C1 segment of cervical spinal cord (tissue), 14 donors: ENCODE results near the gene DCLK3.

ENCODE experiments used
- DNase-seq, 14 donors: peaks; one replicate each; lab custom pipeline; 2025; lab: John Stamatoyannopoulos, UW

DCLK3 gene

DNA sequence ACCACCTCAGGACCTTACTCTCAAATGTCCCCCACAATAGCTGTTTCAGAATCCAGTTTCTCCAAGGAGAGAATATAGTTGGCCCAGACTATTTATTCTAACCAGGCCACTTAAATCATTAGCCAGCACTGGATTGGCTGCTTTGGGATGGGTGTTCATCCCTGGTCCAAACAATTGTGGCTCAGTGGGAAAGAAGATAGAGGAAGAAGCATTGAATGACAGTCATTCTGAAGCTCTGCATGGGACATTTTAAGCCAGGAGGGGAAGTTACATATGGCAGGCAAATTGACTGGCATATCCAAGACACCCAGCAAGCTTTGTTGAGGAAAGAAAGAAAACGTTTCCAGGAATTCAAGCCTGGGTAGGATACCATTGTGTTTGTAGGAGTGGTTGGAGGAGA lies 5.6 kb upstream of the DCLK3 start:
- DNase-seq, result no peak

GRCh38 chr3:36765104-36765503 lies 751 bp upstream of the DCLK3 start:
- no peak for DNase-seq

GRCh38 chr3:36764704-36765038 lies 318 bp upstream of the DCLK3 start:
- DNase-seq, result no peak

DNA sequence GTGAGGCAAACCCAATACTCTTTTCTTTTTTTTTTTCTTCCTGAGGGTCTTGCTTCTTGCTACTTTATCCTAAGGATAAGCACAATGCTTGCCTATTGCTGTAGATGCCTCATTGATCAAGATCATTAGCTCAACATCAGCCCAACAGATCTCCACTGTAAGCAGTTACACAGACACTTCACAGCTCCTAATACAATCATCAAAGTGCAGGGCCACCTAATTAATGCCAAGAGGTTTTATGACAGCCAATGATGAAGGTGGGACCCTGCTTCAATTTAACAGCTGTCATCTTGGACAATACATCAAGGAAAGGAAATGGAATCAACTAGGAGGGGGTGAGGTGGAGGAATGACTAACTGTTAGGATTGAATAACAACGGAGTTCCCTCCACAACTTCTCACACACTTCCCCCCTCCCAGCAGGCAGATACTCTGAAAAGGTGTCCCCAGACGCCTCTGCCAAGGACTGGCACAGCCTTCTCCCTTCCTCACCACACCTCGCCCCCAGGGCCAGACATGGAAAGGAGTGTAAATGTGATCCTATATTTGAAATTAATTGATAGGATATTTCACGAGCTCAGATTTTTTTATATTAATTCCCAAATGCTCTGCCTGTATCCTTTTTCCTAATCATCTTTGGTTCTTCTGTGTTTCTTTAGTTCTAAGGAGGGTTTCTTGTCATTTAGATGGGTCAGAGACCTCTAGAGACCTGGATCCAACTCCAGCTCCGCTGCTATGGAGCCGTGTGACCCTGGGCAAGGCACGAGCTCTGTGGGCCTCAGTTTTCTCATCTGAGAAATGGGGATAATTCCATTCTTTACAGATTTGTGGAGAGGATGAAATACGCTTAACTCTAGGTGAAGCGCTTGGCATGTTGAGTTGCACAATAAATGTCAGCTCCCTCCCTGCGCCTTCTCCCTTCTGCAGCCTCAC lies 1.2 kb downstream of the DCLK3 start:
- no peak for DNase-seq

GRCh38 chr3:36761779-36762178 lies 2.6 kb downstream of the DCLK3 start:
- no peak for DNase-seq

DNA sequence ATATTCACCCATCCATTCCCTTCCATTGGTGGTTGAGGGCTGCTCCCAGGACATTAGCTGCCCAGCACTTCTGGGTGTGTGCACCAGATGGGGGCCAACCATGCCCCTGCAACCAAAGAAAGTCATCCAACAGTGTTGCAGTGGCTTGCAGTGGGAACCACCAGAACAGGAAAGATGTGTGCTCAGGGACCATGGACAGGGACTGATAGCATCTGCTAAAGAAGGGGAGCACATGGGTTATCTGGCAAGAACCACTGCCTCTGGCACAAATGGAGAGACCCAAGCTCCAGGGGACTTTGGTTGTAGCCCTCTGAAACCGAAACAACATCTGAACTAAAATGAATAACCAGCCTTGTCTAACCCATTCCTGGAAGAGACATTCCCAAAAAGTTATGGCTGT lies 8.1 kb downstream of the DCLK3 start:
- DNase-seq, result no peak

DNA sequence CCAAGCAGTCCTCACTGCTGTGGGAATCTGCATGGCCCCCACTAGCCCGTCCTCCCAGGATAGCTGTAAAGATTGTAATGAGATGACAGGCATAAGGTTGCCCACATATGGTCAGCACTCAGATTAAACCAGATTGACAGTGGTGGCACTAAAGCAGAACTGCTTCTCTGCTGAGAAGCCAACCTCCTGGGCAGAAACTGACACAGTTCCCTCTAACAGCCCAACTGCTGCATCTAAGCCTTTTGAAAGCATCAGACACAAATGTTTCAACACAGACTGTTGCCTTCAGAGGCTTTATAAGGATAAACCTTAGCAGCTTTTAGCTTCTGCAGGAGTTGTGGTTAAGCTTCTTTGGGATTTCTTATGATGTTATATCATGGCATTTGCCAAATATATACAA lies 13.0 kb downstream of the DCLK3 start:
- DNase-seq, result no peak

DNA sequence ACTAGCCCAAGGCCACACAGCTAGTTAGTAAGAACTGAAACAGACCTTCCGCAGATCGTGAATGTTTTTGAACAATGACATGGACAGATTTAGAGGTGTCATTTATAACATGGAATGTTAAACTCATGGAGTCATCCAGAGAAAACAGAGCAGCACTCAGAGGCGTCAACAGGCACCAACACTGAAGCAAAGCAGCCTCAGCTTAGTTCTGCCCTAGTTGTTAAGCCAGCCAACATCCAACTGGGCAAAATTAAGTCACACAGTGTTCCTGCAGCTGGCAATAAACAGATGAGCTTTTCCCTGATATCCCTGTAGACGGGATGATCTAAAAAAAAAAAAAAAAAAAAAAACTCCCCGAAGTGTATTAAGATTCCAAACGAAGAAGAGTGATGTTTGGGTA lies 13.6 kb downstream of the DCLK3 start:
- no peak for DNase-seq

- no peak for DNase-seq
Observed at GRCh38 chr3:36744763-36745162, 19.6 kb downstream of the DCLK3 start.

- DNase-seq, result peak in 1 of 14 donors; percentile 24
Observed at GRCh38 chr3:36743826-36744225, 20.5 kb downstream of the DCLK3 start.

GRCh38 chr3:36741285-36741684 lies 23.1 kb downstream of the DCLK3 start:
- no peak for DNase-seq

- no peak for DNase-seq
Observed at GRCh38 chr3:36740787-36741186, 23.6 kb downstream of the DCLK3 start.

- DNase-seq, result no peak
Observed at GRCh38 chr3:36738702-36739101, 25.7 kb downstream of the DCLK3 start.

DNA sequence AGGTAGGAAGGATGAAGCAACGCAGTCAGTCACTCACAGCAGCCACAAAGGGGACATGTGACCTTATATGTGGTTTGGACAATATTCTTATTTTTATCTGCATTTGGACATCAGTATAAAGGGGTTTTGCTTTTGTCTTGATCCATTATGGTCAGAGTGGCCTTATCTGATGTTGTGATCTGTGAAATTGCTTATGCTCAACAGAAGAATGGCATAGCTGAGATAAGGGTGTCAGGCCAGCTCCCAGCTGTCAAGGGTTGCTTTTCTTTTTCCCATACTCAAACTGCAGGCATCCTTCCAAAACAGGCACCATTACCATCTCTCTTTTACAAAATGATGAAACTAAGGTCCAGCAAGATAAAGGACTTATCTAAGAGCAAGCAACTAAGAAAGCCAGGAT lies 28.1 kb downstream of the DCLK3 start:
- DNase-seq, result no peak

- DNase-seq, result no peak
Observed at GRCh38 chr3:36734742-36735141, 29.6 kb downstream of the DCLK3 start.

DNA sequence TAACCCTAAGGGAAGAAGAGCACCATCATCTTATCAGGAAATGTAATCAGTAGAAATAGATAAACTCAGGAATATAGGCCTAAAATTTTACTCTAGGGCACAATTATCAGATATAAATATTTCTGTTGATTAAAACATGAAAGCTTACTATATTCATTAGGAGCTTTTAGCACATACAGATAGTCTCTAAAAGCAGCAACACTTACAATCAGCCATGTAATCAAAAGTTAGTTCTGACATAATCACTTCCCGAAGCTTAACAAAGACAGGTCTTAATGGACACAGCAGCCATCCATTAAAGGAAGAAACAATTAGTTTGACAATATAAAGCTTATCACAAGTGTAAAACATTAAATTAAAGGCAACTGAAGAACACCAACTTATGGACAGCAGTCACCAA lies 30.6 kb downstream of the DCLK3 start:
- DNase-seq, result no peak

DNA sequence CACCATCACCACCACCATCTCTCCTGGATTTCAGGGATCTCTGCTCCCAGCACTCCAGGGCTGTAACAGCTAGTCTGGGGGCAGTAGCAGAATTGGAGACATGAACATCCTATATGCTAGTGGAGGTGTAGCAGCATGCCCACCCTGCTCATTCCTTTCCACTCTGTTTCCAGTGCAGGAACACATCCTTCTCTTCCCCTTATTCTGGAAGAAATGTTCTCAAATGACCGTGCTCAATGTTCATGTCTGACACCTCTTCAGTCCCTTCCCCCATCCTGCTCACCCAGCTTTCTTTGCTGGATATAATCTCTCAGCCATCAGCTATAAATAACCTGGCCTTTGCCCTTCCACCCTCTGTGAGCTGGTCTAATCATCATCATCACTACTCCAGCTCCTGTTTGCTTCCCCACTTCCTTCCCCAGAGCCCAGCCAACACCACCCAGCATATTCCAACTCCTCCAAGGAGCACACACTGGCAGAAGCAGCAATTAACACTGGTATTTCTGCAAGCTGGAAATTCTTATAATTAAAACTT lies 31.1 kb downstream of the DCLK3 start:
- no peak for DNase-seq

DNA sequence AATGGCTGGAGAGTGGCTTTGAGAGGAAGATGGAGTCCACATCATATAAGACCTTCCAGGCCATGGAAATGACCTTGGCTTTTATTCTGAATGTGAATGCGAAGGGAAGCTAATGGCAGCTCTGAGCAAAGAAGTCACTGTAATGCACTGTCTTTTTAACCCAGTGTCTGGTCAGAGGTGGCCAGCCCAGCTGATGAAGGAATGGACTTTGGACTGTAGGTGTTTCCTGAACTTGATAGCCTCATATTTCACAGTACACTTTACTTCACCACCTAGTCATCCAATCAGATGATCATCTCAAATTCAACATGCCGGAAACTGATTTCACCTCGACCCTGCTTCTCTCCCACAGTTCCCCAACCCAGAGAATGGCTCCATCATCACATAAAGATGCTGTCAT lies 33.4 kb downstream of the DCLK3 start:
- DNase-seq, result no peak

- DNase-seq, result no peak
Observed at GRCh38 chr3:36729204-36730056, 34.9 kb downstream of the DCLK3 start.

GRCh38 chr3:36714343-36715086 lies 49.8 kb downstream of the DCLK3 start:
- DNase-seq, result no peak

- no peak for DNase-seq
Observed at GRCh38 chr3:36713904-36714303, 50.4 kb downstream of the DCLK3 start.

DNA sequence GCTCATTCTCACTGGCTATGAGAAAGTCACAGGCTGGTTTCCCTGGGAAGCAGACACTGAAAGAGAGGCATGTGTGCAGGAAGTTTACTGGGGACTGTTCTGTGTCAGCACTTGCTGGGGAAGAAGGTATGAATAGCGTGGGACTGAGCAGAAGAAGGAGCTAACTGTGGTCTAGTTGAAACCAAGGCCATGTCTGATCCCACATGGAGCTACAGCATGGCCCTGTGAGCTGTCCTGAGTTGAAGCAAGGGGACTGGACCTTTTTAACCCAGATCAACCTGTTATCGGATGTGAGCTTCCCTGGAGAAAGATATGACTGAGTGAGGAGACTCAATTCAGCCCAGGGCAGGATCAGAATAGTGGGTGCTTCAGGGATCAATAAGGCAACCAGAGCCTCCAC lies 53.7 kb downstream of the DCLK3 start:
- no peak for DNase-seq
